CD14-positive monocyte (primary cell): ENCODE measurements around the gene FYB2. TPM values are rescaled to one million over a fixed set of nuclear protein-coding genes. Genes with fewer than 3 reads are reported as not detected.

Source experiments
- DNase-seq, 3 donors: peaks; one replicate each; pipeline ENCODE4 v3.0.0-alpha.2; 2011 to 2022
- H2AFZ ChIP-seq: 2 replicates; pipeline ENCODE4 v1.6.0; 2012; ENCODE audit warnings: mild to moderate bottlenecking, low read depth, low read length, inconsistent platforms; ENCODE audit not compliant: insufficient read depth, poor library complexity, severe bottlenecking
- H3K27ac ChIP-seq, 2 donors: 1 replicate in 1 of 2; 2 replicates in 1 of 2; pipeline ENCODE4 v1.5.1; 2012 to 2013; ENCODE audit warnings: low read length in 2 of 2, control low read depth in 1 of 2, inconsistent platforms in 1 of 2, low read depth in 1 of 2, mild to moderate bottlenecking in 1 of 2
- H3K27me3 ChIP-seq, 2 donors: one replicate each; pipeline versions ENCODE4 v1.6.0 to v1.6.1; 2011 to 2013; ENCODE audit warnings: low read length in 2 of 2; ENCODE audit not compliant: control insufficient read depth in 2 of 2, insufficient read depth in 2 of 2
- H3K36me3 ChIP-seq, 2 donors: replicated peaks in 1 of 2; 1 replicate in 1 of 2; 2 replicates in 1 of 2; pipeline versions ENCODE4 v1.5.1 to v1.6.1; 2012 to 2013; ENCODE audit warnings: low read length in 2 of 2, control low read depth in 1 of 2, inconsistent platforms in 1 of 2, mild to moderate bottlenecking in 1 of 2; ENCODE audit not compliant: insufficient read depth in 2 of 2, control insufficient read depth in 1 of 2
- H3K4me1 ChIP-seq, 2 donors: 1 replicate in 1 of 2; 2 replicates in 1 of 2; pipeline versions ENCODE4 v1.5.1 to v1.6.1; 2012 to 2013; ENCODE audit warnings: low read length in 2 of 2, control low read depth in 1 of 2, inconsistent platforms in 1 of 2, mild to moderate bottlenecking in 1 of 2, moderate library complexity in 1 of 2; ENCODE audit not compliant: insufficient read depth in 2 of 2, control insufficient read depth in 1 of 2
- H3K4me2 ChIP-seq: replicated peaks from 2 replicates; pipeline ENCODE3; 2012; ENCODE audit warnings: low read length, moderate library complexity, mild to moderate bottlenecking; ENCODE audit not compliant: poor library complexity, severe bottlenecking; ENCODE audit errors: extremely low read depth
- H3K4me3 ChIP-seq, 3 experiments: fragments of 200-600 bp in 1 of 3; sonication (generic) in 1 of 3; replicated peaks in 1 of 3; 1 replicate in 2 of 3; 2 replicates in 1 of 3; pipeline ENCODE4 v1.5.1; 2011 to 2013; ENCODE audit warnings: low read length in 3 of 3, mild to moderate bottlenecking in 3 of 3, control low read depth in 2 of 3, low read depth in 2 of 3, inconsistent platforms in 1 of 3, moderate library complexity in 1 of 3
- H3K79me2 ChIP-seq: 2 replicates; pipeline ENCODE4 v1.6.0; 2012; ENCODE audit warnings: mild to moderate bottlenecking, control low read depth, inconsistent platforms, low read length, moderate library complexity; ENCODE audit not compliant: insufficient read depth
- H3K9ac ChIP-seq: 2 replicates; pipeline ENCODE4 v1.6.0; 2017; ENCODE audit warnings: low read length, mild to moderate bottlenecking; ENCODE audit not compliant: insufficient read depth, poor library complexity, severe bottlenecking
- H3K9me3 ChIP-seq, 2 donors: replicated peaks in 1 of 2; 1 replicate in 1 of 2; 2 replicates in 1 of 2; pipeline versions ENCODE4 v1.5.1 to v1.6.1; 2012 to 2013; ENCODE audit warnings: low read length in 2 of 2, control low read depth in 1 of 2; ENCODE audit not compliant: control insufficient read depth in 1 of 2, insufficient read depth in 1 of 2
- H4K20me1 ChIP-seq: 2 replicates; pipeline ENCODE4 v1.6.0; 2012; ENCODE audit warnings: mild to moderate bottlenecking, low read length, control low read depth, moderate library complexity; ENCODE audit not compliant: insufficient read depth
- H3K27ac Mint-ChIP-seq, 7 donors: one replicate each; pipeline ENCODE4 v1.8.0; 2020; ENCODE audit warnings: mild to moderate bottlenecking in 7 of 7, mixed read lengths in 7 of 7, moderate library complexity in 6 of 7, inconsistent platforms in 2 of 7
- H3K27me3 Mint-ChIP-seq, 3 donors: one replicate each; pipeline ENCODE4 v1.8.0; 2021 to 2022; ENCODE audit warnings: low read depth in 3 of 3, mild to moderate bottlenecking in 3 of 3, mixed read lengths in 3 of 3, moderate library complexity in 3 of 3, inconsistent platforms in 1 of 3
- H3K36me3 Mint-ChIP-seq, 2 donors: one replicate each; pipeline ENCODE4 v1.8.0; 2020; ENCODE audit warnings: mixed read lengths in 2 of 2, inconsistent platforms in 1 of 2, mild to moderate bottlenecking in 1 of 2
- H3K4me1 Mint-ChIP-seq: one replicate; pipeline ENCODE4 v1.8.0; 2020; ENCODE audit warnings: mild to moderate bottlenecking, mixed read lengths
- H3K4me3 Mint-ChIP-seq, 2 donors: one replicate each; pipeline ENCODE4 v1.8.0; 2020; ENCODE audit warnings: mild to moderate bottlenecking in 2 of 2, mixed read lengths in 2 of 2, moderate library complexity in 1 of 2
- H3K9me3 Mint-ChIP-seq, 7 donors: one replicate each; pipeline ENCODE4 v1.8.0; 2020 to 2022; ENCODE audit warnings: mixed read lengths in 7 of 7, mild to moderate bottlenecking in 6 of 7, moderate library complexity in 6 of 7, inconsistent platforms in 2 of 7
- CTCF ChIP-seq: fragments of 200-600 bp; IDR thresholded peaks from one replicate; pipeline ENCODE4 v1.8.0; 2022; ENCODE audit warnings: antibody characterized with exemption, mild to moderate bottlenecking
- WGBS: methylation state at CpG from one replicate; pipeline ENCODE4 v1.1.5; 2013; ENCODE audit warnings: missing lambda C conversion rate; ENCODE audit not compliant: insufficient coverage; 5-methylcytosine and 5-hydroxymethylcytosine counted together
- intact Hi-C, 2 donors: fragments of 100-400 bp; cut with micrococcal nuclease; formaldehyde crosslinking; loops; one replicate each; pipeline versions ENCODE4 v1.15.0 to v1.15.1; 2023
- polyA plus RNA-seq, 3 donors: library from polyadenylated mRNA; depleted of rRNA in 1 of 3; unstranded in 2 of 3; stranded (reverse) in 1 of 3; fragments of 300-500 nt in 2 of 3; fragments of >200 nt in 1 of 3; fragmentation: Illumina TruSeq in 2 of 3; gene quantifications; 1 replicate in 2 of 3; 2 replicates in 1 of 3; pipeline ENCODE4 v1.2.3, GENCODE V29; 2012 to 2021

Gene FYB2
- polyA plus RNA-seq, 3 donors: not detected

DNA sequence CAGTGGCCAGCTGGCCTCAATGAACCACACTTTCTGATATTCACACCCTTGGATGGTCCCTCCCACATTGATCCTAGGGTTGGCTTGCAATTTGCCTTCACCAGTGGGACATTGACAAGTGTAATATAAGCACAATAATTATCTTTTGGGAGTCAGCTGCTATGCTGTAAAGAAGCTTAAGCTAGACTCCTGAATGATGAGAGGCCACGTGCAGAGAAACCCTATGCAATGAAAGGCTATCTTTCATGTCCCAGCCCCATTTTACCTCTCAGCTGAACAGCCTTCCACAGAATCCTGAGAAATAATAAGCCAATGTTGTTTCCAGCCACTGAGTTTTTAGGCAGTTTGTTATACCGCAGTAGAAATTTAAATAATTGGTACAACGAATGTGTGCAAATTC is 24.3 kb upstream of the FYB2 start:
- Histone ChIP-seq H4K20me1 (no peaks in the 10 kb centered on the region), H3K4me3 (no peak overlapping the region), H3K36me3 (no peaks in the 10 kb centered on the region), H2AFZ (no peak overlapping the region), H3K4me1 (no peaks in the 10 kb centered on the region), H3K27me3 (no peaks in the 10 kb centered on the region), H3K79me2 (no peaks in the 10 kb centered on the region), H3K4me2 (no peak overlapping the region), H3K9ac (no peak overlapping the region), H3K9me3 (no peaks in the 10 kb centered on the region), H3K27ac (no peak overlapping the region)
- TF ChIP-seq CTCF: no peak
- no peak for DNase-seq
- Mint-ChIP-seq H3K4me1 (no peaks in the 10 kb centered on the region), H3K27me3 (peaks cover 2 to 5% (median 3%) of the 10 kb centered on the region in 3 donors), H3K27ac (no peak overlapping the region), H3K4me3 (no peak overlapping the region), H3K9me3 (peaks cover 1 to 15% (median 6%) of the 10 kb centered on the region in 7 donors), H3K36me3 (no peaks in the 10 kb centered on the region)
- intact Hi-C loops: no loop called here
- WGBS: 100% methylated on average over 1 of the region's 3 CpGs

DNA sequence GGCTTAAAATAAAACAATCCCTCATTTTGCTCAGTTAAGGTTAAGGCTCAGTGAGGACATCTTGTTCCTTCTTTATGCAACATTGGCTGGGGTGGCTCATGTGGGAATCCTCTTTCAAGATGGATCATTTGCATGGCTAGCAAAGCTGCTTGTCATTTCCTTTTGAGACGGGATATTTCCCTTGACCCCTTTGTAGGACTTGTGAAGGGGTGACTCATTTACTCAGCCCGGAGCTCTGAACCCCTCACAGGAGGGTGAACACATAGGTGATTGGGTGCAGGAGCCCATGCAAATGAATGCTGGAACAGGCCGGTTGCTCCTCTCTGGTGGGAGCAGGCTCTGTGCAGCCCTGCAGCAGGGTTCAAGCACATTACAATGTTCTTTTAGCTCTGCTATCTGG is 19.6 kb upstream of the FYB2 start:
- Histone ChIP-seq H3K27me3 (no peaks in the 10 kb centered on the region), H3K4me1 (no peaks in the 10 kb centered on the region), H3K4me2 (no peak overlapping the region), H3K27ac (no peak overlapping the region), H3K9ac (no peak overlapping the region), H3K4me3 (no peak overlapping the region), H4K20me1 (no peaks in the 10 kb centered on the region), H3K79me2 (no peaks in the 10 kb centered on the region), H2AFZ (no peak overlapping the region), H3K9me3 (no peaks in the 10 kb centered on the region), H3K36me3 (no peaks in the 10 kb centered on the region)
- no peak overlapping the region for H3K4me3 Mint-ChIP-seq
- peaks cover 0 to 15% (median 4%) of the 10 kb centered on the region in 7 donors for H3K9me3 Mint-ChIP-seq
- peaks cover 0 to 4% (median 3%) of the 10 kb centered on the region in 3 donors for H3K27me3 Mint-ChIP-seq
- no peaks in the 10 kb centered on the region for H3K36me3 Mint-ChIP-seq
- DNase-seq: no peak
- H3K27ac Mint-ChIP-seq: peak overlapping the region in 1 of 7 donors; percentile 31
- intact Hi-C loops: no loop called here
- WGBS: 80% methylated on average over 1 of the region's 3 CpGs
- TF ChIP-seq CTCF: no peak
- H3K4me1 Mint-ChIP-seq: no peaks in the 10 kb centered on the region
